NT2/D1 (cell line): ENCODE data around the gene MASP1.

Source experiments
- YY1 ChIP-seq: IDR thresholded peaks from 2 replicates; pipeline ENCODE4 v1.6.1; 2011; ENCODE audit not compliant: insufficient read length, insufficient read depth
- ZNF274 ChIP-seq: IDR thresholded peaks from 2 replicates; pipeline ENCODE4 v1.6.1; 2011; ENCODE audit warnings: mild to moderate bottlenecking, low read depth, low read length

GRCh38 chr3:187340578-187340977, 49.0 kb upstream of the MASP1 start:
- TF ChIP-seq YY1, result no peak
- TF ChIP-seq ZNF274, result no peak
